AG04449 (cell line): ENCODE results near the gene DNAI1.

ENCODE experiments used
- CTCF ChIA-PET: fragments of 350-600 bp; formaldehyde crosslinking; extraction: SDS; loops from one replicate; lab custom pipeline; 2021; ENCODE audit warnings: antibody characterized with exemption; lab: Yijun Ruan, JAX
- POLR2A ChIA-PET: fragments of 400-600, 350-600 bp; formaldehyde crosslinking; extraction: SDS; loops from one replicate; lab custom pipeline; 2020; ENCODE audit warnings: antibody characterized with exemption, inconsistent platforms; lab: Yijun Ruan, JAX
- DNase-seq: peaks from one replicate; pipeline ENCODE4 v3.0.0-alpha.2; 2010; ENCODE audit warnings: low read depth, low spot score
- H3K4me3 ChIP-seq: 2 replicates; pipeline ENCODE4 v1.5.1; 2011; ENCODE audit warnings: low read depth, mild to moderate bottlenecking, control low read depth, low read length
- CTCF ChIP-seq: IDR thresholded peaks from one replicate; pipeline ENCODE4 v1.5.1; 2011; ENCODE audit warnings: mild to moderate bottlenecking, moderate library complexity, low read length, control low read depth, inconsistent platforms; ENCODE audit not compliant: insufficient read depth; ENCODE audit errors: missing control alignments

DNAI1 gene

GRCh38 chr9:34551751-34552605 is 93.4 kb downstream of the DNAI1 start:
- DNase-seq: no peak
- POLR2A ChIA-PET: no interaction called here
- CTCF ChIA-PET: interaction anchor here (0.7 to 10.6 kb wide), 6 partner anchors 10 to 738 kb away, joined by 3 to 255 read pairs (median 4); no protein-coding TSS in a partner anchor
- H3K4me3 ChIP-seq: no peak overlapping the region
- no peak for TF ChIP-seq CTCF

GRCh38 chr9:34552606-34552981 is 94.0 kb downstream of the DNAI1 start:
- no peak for TF ChIP-seq CTCF
- no peak for DNase-seq
- ChIA-PET POLR2A (no interaction called here), CTCF (interaction anchor here (1.4 to 10.6 kb wide), 2 partner anchors 43 to 81 kb away, joined by 5 to 255 read pairs; no protein-coding TSS in a partner anchor)
- H3K4me3 ChIP-seq: no peak overlapping the region

GRCh38 chr9:34552986-34553385 is 94.4 kb downstream of the DNAI1 start:
- CTCF ChIA-PET: interaction anchor here (1.4 to 10.6 kb wide), 2 partner anchors 43 to 81 kb away, joined by 5 to 255 read pairs; no protein-coding TSS in a partner anchor

GRCh38 chr9:34553511-34554021 is 95.0 kb downstream of the DNAI1 start:
- DNase-seq: no peak
- ChIA-PET CTCF (interaction anchor here (1.4 to 10.6 kb wide), 2 partner anchors 42 to 81 kb away, joined by 5 to 255 read pairs; no protein-coding TSS in a partner anchor), POLR2A (no interaction called here)
- H3K4me3 ChIP-seq: no peak overlapping the region
- no peak for TF ChIP-seq CTCF

More at GRCh38 chr9:34552986-34553385, 94.4 kb downstream of the DNAI1 start:
- no peak for TF ChIP-seq CTCF
- no peak for DNase-seq
- H3K4me3 ChIP-seq: no peak overlapping the region
- POLR2A ChIA-PET: no interaction called here

- no peak for TF ChIP-seq CTCF
- ChIA-PET CTCF (interaction anchor here (10.6 kb wide), 1 partner anchor 42 kb away, joined by 255 read pairs; no protein-coding TSS in a partner anchor), POLR2A (no interaction called here)
- no peak for DNase-seq
- H3K4me3 ChIP-seq: no peak overlapping the region
Observed at GRCh38 chr9:34554211-34555001, 95.8 kb downstream of the DNAI1 start.

GRCh38 chr9:34555002-34555348 is 96.4 kb downstream of the DNAI1 start:
- ChIA-PET POLR2A (no interaction called here), CTCF (interaction anchor here (10.6 kb wide), 1 partner anchor 41 kb away, joined by 255 read pairs; no protein-coding TSS in a partner anchor)
- TF ChIP-seq CTCF: no peak
- no peak for DNase-seq
- H3K4me3 ChIP-seq: no peak overlapping the region
